HT-29 (cell line): ENCODE results near the gene TRAM2. TPM values are rescaled to one million over a fixed set of nuclear protein-coding genes. Genes with fewer than 3 reads are reported as not detected.

Source experiments
- DNase-seq: peaks from one replicate; pipeline ENCODE4 v3.0.0-alpha.2; 2015; ENCODE audit warnings: low spot score
- total RNA-seq: library from RNA; depleted of rRNA; stranded (reverse); fragments of >200 nt; shearing (Covaris generic); gene quantifications from 2 replicates; pipeline ENCODE4 v1.2.3, GENCODE V29; 2014

Gene TRAM2
- total RNA-seq, 1 experiment from 2014 or later: 4.1 TPM

GRCh38 chr6:52547647-52548352, 29.1 kb downstream of the TRAM2 start:
- DNase-seq: no peak

- DNase-seq: no peak
Measured at GRCh38 chr6:52546678-52547077, 30.2 kb downstream of the TRAM2 start.

DNA sequence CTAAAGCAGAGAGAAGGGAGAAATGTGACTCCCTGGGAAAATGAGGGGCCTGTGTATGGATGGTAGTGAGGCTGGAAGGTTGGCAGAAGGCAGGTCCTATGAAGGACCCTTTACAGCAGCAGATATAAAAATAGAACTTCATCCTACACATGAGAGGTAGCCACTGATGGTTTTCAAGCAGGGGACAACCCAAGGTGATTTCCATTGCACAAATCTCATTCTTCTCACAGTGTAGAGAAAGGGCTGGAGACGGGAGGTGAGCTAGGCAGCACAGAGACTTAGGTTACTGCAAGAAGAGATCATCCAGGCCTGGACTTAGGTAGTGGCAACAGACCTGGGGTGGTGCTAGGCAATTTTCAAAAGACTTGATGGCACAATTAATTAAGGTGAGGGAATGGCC, 30.7 kb downstream of the TRAM2 start:
- DNase-seq: no peak

DNA sequence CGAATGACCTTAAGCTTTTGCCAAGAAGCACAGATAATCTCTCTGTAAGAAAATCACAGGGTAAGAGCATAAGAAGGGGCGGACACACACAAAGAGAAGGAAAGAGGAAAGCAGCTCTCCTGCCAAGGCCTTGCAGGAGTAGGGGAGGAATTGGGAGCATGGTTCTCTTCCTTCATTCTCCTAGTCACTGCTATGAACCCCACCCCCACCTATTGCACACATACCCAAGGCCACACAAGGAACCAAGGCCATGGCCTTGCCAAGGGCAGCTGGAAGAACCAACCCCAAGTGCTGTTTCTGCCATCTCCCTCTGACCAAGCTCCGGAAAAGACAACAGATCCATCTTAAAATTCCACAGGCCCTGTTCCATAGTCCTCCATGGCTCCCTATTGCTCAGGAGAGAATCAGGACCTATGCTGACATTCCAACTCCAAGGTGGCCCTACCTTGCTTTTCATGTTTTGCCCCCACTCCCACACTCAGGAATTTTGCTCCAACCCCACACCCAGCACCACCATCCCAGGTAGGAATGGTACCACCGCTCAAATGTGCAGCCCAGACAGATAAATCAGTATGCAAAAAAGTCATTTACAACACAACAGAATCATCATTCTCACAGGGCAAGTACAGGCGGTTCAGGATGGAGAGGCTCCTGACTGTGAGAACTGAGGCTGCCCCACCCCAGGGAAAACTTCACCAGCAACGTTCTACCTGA, 31.3 kb downstream of the TRAM2 start:
- DNase-seq: no peak

DNA sequence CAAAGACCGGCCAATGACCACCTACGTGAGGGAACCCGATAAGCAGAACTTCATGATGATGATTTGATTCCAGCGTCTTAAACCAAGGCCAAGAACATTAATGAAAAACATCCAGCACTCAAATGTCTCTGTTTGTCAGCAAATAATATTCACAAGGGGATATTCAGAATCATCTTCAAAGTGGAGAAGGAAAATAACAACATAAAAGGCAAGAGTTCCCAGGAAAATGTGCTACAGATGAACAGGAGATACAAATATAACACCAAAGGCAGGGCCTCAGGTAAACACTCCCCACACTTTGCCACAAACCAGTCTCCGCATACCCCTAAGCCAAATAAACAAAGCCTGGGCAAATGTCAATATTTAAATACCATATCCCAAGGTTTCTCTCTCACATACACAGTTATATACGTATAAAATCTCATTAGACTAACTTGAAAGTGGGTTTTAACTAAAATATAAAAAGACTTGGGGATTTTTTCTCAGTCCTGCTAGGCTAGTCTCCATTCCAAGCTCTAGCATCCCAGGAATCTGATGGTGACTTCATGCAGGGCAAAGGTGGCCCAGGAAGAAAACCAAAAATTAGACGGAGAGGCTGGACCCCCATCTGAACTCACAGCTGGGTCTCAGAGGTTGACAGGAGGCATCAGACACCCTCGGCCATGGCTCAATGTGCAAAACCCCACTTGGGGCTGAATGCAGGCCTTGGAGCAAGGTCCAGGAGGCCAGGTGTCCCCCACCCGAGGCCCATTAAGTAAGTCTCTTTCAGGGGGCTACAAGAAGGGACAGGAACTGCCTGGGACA, 32.1 kb downstream of the TRAM2 start:
- no peak for DNase-seq

GRCh38 chr6:52543729-52544601, 32.9 kb downstream of the TRAM2 start:
- no peak for DNase-seq

- no peak for DNase-seq
Measured at GRCh38 chr6:52543262-52543661, 33.6 kb downstream of the TRAM2 start.

GRCh38 chr6:52541135-52541534, 35.7 kb downstream of the TRAM2 start:
- DNase-seq: no peak

DNA sequence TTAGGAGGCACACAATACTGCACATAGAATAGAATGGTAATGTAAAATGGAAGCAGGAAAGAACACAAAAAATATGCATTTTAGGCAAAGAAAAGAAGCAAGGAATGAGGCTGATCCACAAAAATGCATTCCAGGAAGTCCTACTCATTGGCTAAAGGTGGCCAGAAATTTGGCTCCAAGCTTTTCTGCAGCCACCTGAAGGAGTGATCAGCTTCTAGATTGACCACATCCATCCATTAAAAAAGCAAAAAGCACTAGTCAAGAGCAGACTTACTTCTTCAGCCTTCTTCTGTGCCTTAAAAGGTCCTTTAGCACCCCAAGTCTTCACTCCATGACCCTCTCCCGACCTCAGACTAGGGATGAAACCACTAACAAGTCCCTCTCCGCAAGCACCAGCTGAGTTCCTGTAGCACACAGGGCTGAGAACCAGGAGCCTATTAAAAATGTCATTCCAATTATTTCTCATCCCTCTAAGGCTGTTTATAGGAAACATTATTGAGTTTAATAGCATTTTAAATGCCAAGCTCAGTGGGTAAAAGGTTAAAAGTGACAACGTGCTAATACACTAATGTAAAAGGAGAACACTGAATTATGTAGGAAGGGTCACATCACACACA, 36.5 kb downstream of the TRAM2 start:
- DNase-seq: no peak

DNA sequence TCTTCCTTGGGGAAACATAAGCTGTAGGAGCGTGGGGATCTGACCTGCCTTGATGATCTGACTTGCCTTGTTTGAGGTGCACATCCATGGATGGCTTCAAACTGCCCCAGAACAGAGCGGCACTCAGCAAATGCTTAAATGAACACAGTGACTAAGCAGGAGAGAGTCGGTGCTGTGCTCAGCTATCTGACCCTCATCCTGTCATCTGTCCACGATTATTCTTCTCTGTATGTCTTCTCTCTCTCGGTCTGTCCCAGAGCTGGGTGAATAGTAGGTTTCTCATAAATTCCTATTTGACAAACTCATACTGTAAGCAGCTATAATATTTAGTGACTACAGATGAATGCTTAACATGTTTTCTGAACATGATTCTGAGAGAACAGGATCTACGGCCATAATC, 37.3 kb downstream of the TRAM2 start:
- no peak for DNase-seq

GRCh38 chr6:52538901-52539354, 37.9 kb downstream of the TRAM2 start:
- no peak for DNase-seq

- no peak for DNase-seq
Measured at GRCh38 chr6:52538252-52538900, 38.5 kb downstream of the TRAM2 start.

- no peak for DNase-seq
Measured at GRCh38 chr6:52537001-52537753, 39.7 kb downstream of the TRAM2 start.

DNA sequence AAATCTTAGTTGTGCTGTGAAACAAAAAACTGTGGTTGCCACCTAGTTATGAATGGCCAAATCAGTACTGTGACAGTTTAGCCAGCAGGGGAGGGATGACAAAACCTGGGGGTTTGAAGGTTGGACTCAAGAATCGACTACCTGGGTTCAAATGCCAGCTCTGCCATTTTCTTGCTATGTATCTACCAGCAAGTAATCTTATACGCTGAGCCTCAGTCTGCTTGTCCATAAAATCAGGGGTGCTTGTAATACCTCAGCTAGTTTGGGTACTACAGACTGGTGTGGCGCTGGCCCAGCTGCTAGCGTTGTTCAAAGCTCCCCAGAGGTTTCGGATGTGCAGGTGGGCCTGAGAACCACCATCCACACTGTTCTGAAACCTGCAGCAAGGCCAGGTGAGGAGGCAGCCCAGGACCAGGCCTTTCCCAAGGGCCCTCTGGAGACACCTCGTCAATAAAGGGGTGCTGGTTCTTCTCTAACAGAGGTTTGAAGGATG, 40.4 kb downstream of the TRAM2 start:
- DNase-seq: no peak

DNA sequence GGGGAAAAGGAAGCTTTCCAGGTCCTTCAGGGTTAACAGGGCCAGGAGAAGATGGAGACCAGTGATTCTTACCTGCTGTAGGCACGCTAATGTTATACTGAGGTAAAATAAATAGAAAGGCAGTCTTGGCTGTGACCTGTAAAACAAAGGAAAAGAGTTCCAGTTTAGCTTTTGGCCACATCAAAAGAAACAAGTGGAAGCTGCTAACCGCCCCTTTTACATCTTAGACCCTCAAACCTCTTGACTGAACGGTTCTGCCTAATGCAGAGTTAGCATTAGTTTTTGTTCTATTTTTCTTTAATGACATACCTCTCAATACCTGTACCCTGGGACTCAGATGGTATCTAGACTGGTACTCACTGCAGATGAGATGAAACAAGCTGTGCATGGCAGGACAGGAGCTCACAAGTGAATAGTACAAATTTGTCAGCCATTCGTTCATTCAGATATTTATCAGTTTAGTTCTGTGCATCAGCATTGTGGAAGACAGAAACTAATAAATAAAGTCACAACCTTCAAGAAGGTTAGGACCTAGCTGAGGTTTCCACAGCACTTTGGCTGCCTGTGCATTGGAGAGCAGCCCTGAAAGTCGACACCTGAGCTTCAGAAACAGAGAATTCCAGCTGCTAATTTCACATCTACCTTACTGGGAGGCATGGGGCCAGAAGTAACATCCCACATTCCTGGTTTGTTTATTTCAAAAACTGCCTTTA, 41.0 kb downstream of the TRAM2 start:
- DNase-seq: no peak

GRCh38 chr6:52534966-52535390, 41.9 kb downstream of the TRAM2 start:
- DNase-seq: no peak

DNA sequence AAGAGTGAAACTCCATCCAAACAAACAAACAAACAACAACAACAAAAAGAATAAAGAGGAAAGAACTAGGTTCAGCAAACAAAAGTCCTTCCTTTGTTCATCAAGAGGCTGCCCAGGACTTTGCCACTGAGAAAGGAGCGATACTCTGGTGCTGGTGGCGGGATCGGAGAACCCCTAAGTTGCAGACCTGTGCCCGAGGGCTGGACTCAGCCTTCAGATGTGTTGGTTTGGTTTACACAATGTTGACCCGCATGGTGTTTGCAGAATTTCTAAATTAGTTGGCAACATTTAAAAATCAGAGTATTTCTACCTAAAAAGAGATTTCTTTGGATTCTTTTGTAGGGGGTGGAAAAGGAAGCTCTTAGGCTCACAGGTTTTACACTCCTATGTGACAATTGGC, 42.5 kb downstream of the TRAM2 start:
- DNase-seq: no peak

DNA sequence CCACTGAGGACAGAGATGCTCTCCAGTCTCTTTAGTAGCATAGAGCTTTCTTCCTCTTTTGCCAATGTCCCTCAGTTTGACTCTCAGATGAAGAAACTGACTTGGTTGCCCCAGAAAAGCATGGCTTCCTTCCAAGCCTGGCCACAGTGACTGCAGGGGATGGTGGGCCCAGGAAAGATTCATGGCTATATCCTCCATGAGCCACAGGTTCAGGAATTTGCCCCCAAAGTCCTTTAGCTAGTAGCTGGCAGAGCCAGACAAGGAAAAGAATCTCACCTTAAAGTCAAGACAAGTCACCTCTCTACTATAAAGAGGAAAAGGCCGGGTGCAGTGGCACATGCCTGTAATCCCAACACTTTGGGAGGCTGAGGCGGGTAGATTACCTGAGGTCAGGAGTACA, 43.4 kb downstream of the TRAM2 start:
- no peak for DNase-seq

- DNase-seq: no peak
Measured at GRCh38 chr6:52532457-52532856, 44.4 kb downstream of the TRAM2 start.
